HT1080 (cell line): ENCODE data around the gene MTERF2. TPM values are rescaled to one million over a fixed set of nuclear protein-coding genes. Genes with fewer than 3 reads are reported as not detected.
A peak's percentile ranks its signal among the peaks of the same experiment; 100 is the strongest.

ENCODE experiments used
- DNase-seq: peaks from one replicate; pipeline ENCODE4 v3.0.0-alpha.2; 2015; ENCODE audit warnings: low read depth
- total RNA-seq: library from RNA; depleted of rRNA; stranded (reverse); fragments of >200 nt; shearing (Covaris generic); gene quantifications from 2 replicates; pipeline ENCODE4 v1.2.3, GENCODE V29; 2014

Gene MTERF2
- total RNA-seq, 1 experiment from 2014 or later: 4.6 TPM

- DNase-seq: no peak
These were observed 7.8 kb upstream of the MTERF2 start for GRCh38 chr12:106994579-106995220.

GRCh38 chr12:106987846-106988245, 900 bp upstream of the MTERF2 start:
- no peak for DNase-seq

- no peak for DNase-seq
These were observed 811 bp downstream of the MTERF2 start for GRCh38 chr12:106986135-106986534.

- DNase-seq: no peak
These were observed 1.5 kb downstream of the MTERF2 start for GRCh38 chr12:106985479-106985878.

- no peak for DNase-seq
These were observed 2.3 kb downstream of the MTERF2 start for GRCh38 chr12:106984588-106985137.

- no peak for DNase-seq
These were observed 4.7 kb downstream of the MTERF2 start for GRCh38 chr12:106982229-106982628.

GRCh38 chr12:106981788-106982187, 5.2 kb downstream of the MTERF2 start:
- DNase-seq: no peak

- no peak for DNase-seq
These were observed 6.0 kb downstream of the MTERF2 start for GRCh38 chr12:106980944-106981343.

- DNase-seq: no peak
These were observed 8.7 kb downstream of the MTERF2 start for GRCh38 chr12:106978035-106978800.

- no peak for DNase-seq
These were observed 10.3 kb downstream of the MTERF2 start for GRCh38 chr12:106976668-106977067.

- no peak for DNase-seq
These were observed 10.8 kb downstream of the MTERF2 start for GRCh38 chr12:106975993-106976658.

- DNase-seq: no peak
These were observed 11.8 kb downstream of the MTERF2 start for GRCh38 chr12:106975098-106975497.

- DNase-seq: no peak
These were observed 12.4 kb downstream of the MTERF2 start for GRCh38 chr12:106974511-106974910.

- no peak for DNase-seq
These were observed 13.4 kb downstream of the MTERF2 start for GRCh38 chr12:106973545-106973944.

GRCh38 chr12:106971065-106971464, 15.9 kb downstream of the MTERF2 start:
- DNase-seq: no peak

- no peak for DNase-seq
These were observed 22.4 kb downstream of the MTERF2 start for GRCh38 chr12:106964526-106964925.

- no peak for DNase-seq
These were observed 24.7 kb downstream of the MTERF2 start for GRCh38 chr12:106962286-106962685.

- no peak for DNase-seq
These were observed 26.5 kb downstream of the MTERF2 start for GRCh38 chr12:106960443-106960842.

- DNase-seq: no peak
These were observed 29.4 kb downstream of the MTERF2 start for GRCh38 chr12:106957583-106957982.

GRCh38 chr12:106956048-106956578, 30.8 kb downstream of the MTERF2 start:
- DNase-seq: no peak

GRCh38 chr12:106955377-106956047, 31.4 kb downstream of the MTERF2 start, which contains the start of gene TMEM263:
TMEM263 (plus strand) TSS chr12:106955907; CDS start chr12:106967117, 11,210 bp downstream.
- peak; percentile 96 for DNase-seq
